ENCODE measurements around the gene FAM149A.

DNA sequence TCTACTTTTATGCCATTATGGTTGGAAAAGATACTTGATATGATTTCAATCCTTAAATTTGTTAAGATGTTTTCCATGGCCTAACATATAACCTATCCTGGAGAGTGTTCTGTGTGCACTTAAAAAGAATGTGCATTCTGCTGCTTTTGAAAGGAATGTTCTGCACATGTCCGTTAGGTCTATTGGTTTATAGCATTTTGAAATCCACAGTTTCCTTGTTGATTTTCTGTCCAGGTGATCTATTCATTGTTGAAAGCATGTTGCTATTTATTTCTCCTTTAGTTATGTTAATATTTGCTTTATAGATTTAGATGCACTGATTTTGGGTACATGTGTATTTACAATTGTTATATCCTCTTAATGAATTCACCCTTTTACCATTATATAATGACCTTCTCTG, 117.1 kb downstream of the FAM149A start:
- TF ChIP-seq, protein P1, sequence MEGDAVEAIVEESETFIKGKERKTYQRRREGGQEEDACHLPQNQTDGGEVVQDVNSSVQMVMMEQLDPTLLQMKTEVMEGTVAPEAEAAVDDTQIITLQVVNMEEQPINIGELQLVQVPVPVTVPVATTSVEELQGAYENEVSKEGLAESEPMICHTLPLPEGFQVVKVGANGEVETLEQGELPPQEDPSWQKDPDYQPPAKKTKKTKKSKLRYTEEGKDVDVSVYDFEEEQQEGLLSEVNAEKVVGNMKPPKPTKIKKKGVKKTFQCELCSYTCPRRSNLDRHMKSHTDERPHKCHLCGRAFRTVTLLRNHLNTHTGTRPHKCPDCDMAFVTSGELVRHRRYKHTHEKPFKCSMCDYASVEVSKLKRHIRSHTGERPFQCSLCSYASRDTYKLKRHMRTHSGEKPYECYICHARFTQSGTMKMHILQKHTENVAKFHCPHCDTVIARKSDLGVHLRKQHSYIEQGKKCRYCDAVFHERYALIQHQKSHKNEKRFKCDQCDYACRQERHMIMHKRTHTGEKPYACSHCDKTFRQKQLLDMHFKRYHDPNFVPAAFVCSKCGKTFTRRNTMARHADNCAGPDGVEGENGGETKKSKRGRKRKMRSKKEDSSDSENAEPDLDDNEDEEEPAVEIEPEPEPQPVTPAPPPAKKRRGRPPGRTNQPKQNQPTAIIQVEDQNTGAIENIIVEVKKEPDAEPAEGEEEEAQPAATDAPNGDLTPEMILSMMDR (IDR thresholded peaks at IDR 0.05 in 2 of 3, conservative IDR thresholded peaks at IDR 0.05 in 1 of 3; ENCODE audit: borderline replicate concordance in 1 of 3, insufficient read depth in 1 of 3, low read depth in 2 of 3, low read length in 2 of 3), result no peak
- TF ChIP-seq, protein P2, sequence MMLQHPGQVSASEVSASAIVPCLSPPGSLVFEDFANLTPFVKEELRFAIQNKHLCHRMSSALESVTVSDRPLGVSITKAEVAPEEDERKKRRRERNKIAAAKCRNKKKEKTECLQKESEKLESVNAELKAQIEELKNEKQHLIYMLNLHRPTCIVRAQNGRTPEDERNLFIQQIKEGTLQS (IDR thresholded peaks at IDR 0.05), result no peak
- TF ChIP-seq RAD21 (IDR thresholded peaks at IDR 0.05; ENCODE audit: low read depth) (no peak), POLR2A (IDR thresholded peaks at IDR 0.05; ENCODE audit: borderline replicate concordance, extremely low read depth, insufficient read depth, insufficient read length) (no peak), EZH2 (IDR thresholded peaks at IDR 0.05) (no peak), POLR2AphosphoS5 (IDR thresholded peaks at IDR 0.05; ENCODE audit: low read depth, low read length) (no peak), SRF (IDR thresholded peaks at IDR 0.05; ENCODE audit: low read depth) (no peak), EZH2phosphoT487 (IDR thresholded peaks at IDR 0.05; ENCODE audit: borderline replicate concordance) (no peak), SIN3A (IDR thresholded peaks at IDR 0.05; ENCODE audit: low read depth) (no peak), CBX3 (IDR thresholded peaks at IDR 0.05; ENCODE audit: low read depth) (no peak), TCF7L2 (IDR thresholded peaks at IDR 0.05; ENCODE audit: borderline replicate concordance, extremely low read depth, insufficient read depth, insufficient read length) (no peak), JUND (IDR thresholded peaks at IDR 0.05) (no peak), ZBTB33 (IDR thresholded peaks at IDR 0.05; ENCODE audit: extremely low read depth, insufficient replicate concordance, low read length) (no peak), CEBPB (IDR thresholded peaks at IDR 0.05; ENCODE audit: low read depth) (no peak)

Data from HCT116 (cell line).